ENCODE results near the gene TMEM131.
"Not testable (repeated sequence)": the region's sequence is repeated elsewhere in the genome, so short reads cannot be mapped to it uniquely, and the experiment has no call there.

Gene TMEM131

DNA sequence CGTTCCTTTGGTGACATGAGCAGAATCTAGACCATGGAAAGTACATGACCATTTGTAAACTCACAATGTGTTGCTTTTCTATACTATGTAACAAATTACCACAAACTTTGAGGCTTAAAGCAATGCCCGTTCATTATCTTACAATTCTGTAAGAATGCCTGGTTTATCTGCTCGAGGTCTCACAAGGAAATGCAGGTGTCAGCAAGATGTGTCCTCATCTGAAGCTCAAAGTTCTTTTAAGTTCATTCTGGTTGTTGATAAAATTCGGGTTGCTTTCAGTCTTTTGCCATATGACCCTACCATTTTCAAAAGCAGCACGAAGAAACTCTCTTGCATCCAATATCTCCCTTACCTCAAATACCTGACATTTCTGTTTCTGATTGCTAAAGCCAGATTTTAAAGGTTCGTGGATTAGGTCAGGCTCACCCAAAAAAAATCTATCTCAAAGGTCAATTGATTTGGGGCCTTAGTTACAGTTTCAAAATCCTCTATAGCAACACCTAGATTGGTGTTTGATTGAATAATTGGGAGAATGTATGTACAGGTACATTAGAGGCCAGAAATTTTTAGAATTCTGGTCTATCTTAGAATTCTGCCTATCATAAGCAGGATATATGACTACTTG lies 125.9 kb downstream of the TMEM131 start:
- DNase-seq (ENCODE audit: low read depth in 1 of 2, low spot score in 1 of 2): no peak

- no peak for DNase-seq (ENCODE audit: low read depth in 1 of 2, low spot score in 1 of 2)
Measured at GRCh38 chr2:97868986-97869721, 126.6 kb downstream of the TMEM131 start.

- no peak for DNase-seq (ENCODE audit: low read depth in 1 of 2, low spot score in 1 of 2)
Measured at GRCh38 chr2:97863829-97864228, 131.9 kb downstream of the TMEM131 start.

GRCh38 chr2:97861177-97861576 lies 134.6 kb downstream of the TMEM131 start:
- DNase-seq (ENCODE audit: low read depth in 1 of 2, low spot score in 1 of 2): no peak

- no peak for DNase-seq (ENCODE audit: low read depth in 1 of 2, low spot score in 1 of 2)
Measured at GRCh38 chr2:97858442-97858841, 137.3 kb downstream of the TMEM131 start.

GRCh38 chr2:97857553-97857952 lies 138.2 kb downstream of the TMEM131 start:
- DNase-seq (ENCODE audit: low read depth in 1 of 2, low spot score in 1 of 2): no peak

DNA sequence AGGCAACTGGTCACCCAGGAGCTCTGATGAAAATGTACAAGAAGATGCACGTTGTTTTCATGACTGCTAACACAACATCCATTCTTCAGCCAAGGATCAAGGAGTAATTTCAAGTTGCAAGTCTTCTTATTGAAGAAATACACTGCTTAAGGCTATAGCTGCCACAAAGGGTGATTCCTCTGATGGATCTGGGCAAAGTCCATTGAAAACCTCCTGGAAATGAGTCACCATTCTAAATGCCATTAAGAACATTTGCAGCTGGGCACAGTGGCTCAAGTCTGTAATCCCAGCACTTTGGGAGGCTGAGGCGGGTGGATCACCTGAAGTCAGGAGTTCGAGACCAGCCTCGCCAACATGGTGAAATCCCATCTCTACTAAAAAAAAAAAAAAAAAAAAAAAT lies 142.7 kb downstream of the TMEM131 start:
- not testable (repeated sequence) for DNase-seq (ENCODE audit: low read depth in 1 of 2, low spot score in 1 of 2)

DNA sequence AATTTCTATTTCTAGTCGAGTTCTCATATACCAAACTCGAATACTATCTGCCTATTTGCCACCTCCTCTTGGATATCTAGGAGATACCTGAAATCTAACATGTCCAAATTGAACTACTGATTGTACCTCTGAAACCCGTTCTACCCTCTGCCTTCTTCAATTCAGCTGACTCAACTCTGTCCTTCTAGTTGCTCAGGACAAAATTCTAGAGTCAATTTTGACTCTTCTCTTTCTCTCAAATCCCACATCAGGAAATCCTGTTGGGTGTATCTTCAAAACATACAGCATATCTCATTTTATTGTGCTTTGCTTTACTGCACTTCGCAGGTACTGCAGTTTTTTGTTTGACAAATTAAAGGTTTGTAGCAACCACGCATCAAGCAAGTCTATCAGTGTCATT lies 144.6 kb downstream of the TMEM131 start:
- no peak for DNase-seq (ENCODE audit: low read depth in 1 of 2, low spot score in 1 of 2)

DNA sequence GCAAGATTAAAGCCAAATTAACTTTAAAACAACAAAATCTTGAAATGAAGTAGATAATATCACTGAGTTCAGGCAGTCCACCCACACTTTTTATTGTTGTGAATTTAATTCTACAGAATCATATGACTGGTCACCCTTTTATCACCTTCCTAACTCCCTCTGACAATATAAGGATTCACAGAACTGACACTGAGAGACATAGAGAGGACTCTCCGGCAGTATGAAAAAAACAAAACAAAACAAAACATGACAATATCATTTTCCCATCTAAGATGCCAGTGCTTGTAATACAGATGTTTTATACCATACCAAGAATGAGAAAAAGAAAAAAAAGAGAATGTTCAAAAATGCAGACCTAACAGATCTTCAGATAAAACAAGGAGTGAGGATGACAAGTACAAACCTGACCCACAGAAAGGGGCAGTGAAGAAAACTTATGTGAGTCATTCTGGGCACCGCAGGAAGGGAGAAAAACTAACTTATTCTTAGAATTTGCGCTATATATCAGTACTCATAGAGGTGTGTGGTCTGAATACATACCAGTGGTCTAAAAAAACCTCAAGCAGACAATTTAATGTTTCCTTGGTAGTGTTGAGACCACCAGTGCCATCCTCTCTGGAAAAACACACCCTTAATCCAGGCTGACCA lies 145.7 kb downstream of the TMEM131 start:
- DNase-seq (ENCODE audit: low read depth in 1 of 2, low spot score in 1 of 2): no peak

DNA sequence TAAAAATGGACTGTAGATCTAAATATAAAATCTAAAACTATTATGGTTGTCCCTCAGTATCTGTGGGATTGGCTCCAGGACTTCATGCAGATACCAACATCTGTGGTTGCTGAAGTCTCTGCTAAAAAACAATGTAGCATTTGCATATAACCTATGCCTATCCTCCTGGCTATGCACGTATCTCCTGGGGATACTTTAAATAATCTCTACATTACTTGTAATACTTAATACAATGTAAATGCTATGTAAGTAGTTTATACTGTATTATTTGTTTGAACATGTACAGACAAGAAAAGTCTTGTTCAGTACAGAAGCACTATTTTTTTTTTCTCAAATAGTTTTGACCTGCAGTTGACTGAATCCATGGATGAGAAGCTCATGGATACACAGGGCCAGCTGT lies 147.4 kb downstream of the TMEM131 start:
- DNase-seq (ENCODE audit: low read depth in 1 of 2, low spot score in 1 of 2): no peak

- DNase-seq (ENCODE audit: low read depth in 1 of 2, low spot score in 1 of 2): not testable (repeated sequence)
Measured at GRCh38 chr2:97846716-97847115, 149.0 kb downstream of the TMEM131 start.

DNA sequence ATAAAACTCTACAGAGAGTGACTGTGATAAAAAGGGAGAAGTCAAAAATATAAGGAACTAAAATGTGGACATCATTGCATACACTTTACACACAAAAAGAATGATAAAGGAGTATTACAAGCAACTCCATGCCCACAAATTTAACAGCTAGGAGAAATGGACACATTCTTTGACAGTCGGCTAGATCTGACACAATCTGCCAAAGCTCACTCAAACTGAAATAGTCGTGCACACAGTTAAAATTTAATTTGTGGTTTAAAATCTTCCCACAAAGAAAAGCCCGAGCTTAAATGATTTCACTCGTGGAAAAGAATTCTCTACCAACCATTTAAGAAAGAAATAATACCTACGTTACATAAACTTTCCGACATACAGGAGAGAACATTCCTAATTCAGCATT lies 149.9 kb downstream of the TMEM131 start:
- DNase-seq (ENCODE audit: low read depth in 1 of 2, low spot score in 1 of 2): no peak

DNA sequence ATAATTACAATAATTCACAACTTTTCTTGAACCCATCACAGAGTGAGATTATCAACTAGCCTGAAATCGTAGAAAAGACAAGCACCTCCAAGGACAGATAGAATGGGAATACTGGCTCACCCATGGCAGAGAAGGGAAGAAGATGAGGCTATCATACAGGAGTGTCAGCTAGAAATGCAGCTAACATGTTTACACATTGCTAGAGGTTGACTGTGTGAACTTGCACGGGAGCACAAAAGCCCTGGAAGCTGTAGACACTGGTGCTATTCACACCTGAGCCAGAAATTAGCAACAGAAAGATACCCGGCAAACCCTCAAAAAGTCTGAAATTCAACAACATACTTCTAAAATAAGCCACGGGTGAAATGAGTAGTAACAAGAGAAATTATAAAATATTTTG lies 150.6 kb downstream of the TMEM131 start:
- no peak for DNase-seq (ENCODE audit: low read depth in 1 of 2, low spot score in 1 of 2)

- no peak for DNase-seq (ENCODE audit: low read depth in 1 of 2, low spot score in 1 of 2)
Measured at GRCh38 chr2:97844311-97844859, 151.4 kb downstream of the TMEM131 start.

- DNase-seq (ENCODE audit: low read depth in 1 of 2, low spot score in 1 of 2): no peak
Measured at GRCh38 chr2:97840198-97840597, 155.6 kb downstream of the TMEM131 start.

DNA sequence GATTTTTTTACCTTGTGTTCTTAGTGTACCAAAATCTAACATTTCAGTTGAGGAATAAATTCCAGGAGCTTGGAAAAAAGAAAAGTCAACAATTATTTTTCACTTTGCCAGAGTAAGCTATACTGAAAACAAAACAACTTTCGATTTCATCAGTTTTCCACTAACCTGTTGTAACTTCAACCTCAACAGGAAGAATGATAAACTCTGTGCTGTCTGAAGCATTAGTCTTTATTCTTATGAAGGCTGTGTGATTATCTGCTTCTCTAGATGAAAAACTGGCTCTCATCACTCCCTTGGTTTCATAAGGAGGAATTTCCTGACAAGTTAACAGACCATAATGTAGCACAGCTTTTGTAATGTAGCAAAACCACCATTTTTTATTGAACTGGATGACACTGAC lies 161.1 kb downstream of the TMEM131 start:
- no peak for DNase-seq (ENCODE audit: low read depth in 1 of 2, low spot score in 1 of 2)

- no peak for DNase-seq (ENCODE audit: low read depth in 1 of 2, low spot score in 1 of 2)
Measured at GRCh38 chr2:97831121-97831520, 164.6 kb downstream of the TMEM131 start.

DNA sequence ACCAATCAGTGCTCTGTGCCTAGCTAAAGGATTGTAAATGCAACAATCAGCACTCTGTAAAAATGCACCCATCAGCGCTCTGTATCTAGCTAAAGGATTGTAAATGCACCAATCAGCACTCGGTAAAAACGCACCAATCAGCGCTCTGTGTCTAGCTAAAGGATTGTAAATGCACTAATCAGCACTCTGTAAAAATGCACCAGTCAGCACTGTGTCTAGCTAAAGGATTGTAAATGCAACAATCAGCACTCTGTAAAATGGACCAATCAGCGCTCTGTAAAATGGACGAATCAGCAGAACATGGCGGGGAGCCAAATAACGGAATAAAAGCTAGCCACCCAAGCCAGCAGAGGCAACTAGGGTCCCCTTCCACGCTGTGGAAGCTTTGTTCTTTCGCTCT lies 166.5 kb downstream of the TMEM131 start:
- not testable (repeated sequence) for DNase-seq (ENCODE audit: low read depth in 1 of 2, low spot score in 1 of 2)

- DNase-seq (ENCODE audit: low read depth in 1 of 2, low spot score in 1 of 2): not testable (repeated sequence)
Measured at GRCh38 chr2:97827013-97827412, 168.7 kb downstream of the TMEM131 start.

GRCh38 chr2:97826266-97826847 lies 169.4 kb downstream of the TMEM131 start:
- not testable (repeated sequence) for DNase-seq (ENCODE audit: low read depth in 1 of 2, low spot score in 1 of 2)

DNA sequence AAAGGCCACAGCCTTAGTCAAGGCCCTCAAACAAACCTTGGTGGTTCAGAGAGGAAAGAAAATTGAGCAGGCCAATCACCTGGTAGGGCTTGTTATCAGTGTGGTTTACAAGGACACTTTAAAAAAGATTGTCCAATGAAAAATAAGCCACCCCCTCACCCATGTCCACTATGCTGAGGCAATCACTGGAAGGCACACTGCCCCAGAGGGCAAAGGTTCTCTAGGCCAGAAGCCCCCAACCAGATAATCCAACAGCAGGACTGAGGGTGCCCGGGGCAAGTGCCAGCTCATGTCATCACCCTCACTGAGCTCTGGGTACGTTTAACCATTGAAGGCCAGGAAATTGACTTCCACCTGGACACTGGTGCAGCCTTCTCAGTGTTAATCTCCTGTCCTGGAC lies 171.7 kb downstream of the TMEM131 start:
- DNase-seq (ENCODE audit: low read depth in 1 of 2, low spot score in 1 of 2): not testable (repeated sequence)

DNA sequence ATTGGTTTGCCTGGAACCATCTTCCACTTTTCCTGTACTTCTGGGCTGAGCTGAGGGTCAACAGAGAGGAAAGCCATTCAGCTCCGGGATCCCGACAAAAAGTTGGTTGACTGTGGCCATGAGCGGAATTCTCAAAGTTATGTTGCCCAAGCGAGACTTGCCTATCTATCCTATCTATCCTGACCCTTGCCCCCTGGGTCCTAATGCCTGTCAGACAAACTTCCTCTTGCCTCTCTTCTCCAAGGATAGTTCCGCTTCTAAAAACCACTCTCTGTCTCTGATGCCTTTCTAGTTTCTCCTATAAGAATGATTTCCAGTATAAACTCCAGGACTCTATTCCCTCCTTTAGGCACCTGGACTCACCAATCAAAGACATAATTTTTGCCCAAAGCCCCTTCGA lies 173.9 kb downstream of the TMEM131 start:
- not testable (repeated sequence) for DNase-seq (ENCODE audit: low read depth in 1 of 2, low spot score in 1 of 2)

All from activated T-helper 1 cell treated with anti-CD3 and anti-CD28 coated beads, Interleukin-2, amount 50 U/mL, for 16 hours (primary cell).